ENCODE results near the gene AHCYL2. TPM values are rescaled to one million over a fixed set of nuclear protein-coding genes. Genes with fewer than 3 reads are reported as not detected.

Gene AHCYL2
- total RNA-seq, 1 donor from 2014 or later, result 19.9 TPM

DNA sequence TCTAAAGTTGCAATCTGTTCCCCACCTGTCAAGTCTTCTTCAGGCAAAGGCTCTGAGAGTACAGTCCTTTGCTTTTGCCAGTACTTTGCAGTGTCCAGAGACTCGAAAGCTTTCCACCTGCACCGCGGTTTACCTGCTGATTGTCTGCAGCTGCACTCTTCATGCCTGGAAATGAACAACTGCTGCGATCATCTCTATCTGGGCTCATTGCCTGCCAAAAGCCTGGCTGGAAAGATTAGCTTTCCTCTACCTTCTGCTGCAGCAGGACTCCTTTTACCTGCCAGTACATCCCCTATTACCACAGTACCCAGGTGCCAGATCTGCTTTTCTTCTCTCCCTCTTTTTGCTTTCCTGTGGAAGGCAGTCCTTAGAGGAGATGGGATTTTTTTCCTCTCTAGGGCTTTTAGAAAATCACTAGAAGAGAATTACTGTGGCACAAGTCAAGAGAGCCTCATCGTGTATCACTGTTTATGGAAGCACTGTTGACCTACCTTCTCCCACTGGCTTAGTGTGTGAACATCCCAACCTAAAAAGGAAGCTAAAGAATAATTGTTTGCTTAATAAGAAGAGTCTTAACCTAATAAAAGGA is 211.6 kb downstream of the AHCYL2 start:
- DNase-seq (ENCODE audit: low spot score), result no peak
- H3K27me3 Mint-ChIP-seq (ENCODE audit: unreplicated experiment), result peaks cover 5% of the 10 kb centered on the region
- TF ChIP-seq CTCF (IDR thresholded peaks at IDR 0.05; ENCODE audit: unreplicated experiment), result no peak
- no peaks in the 10 kb centered on the region for H3K9me3 Mint-ChIP-seq (ENCODE audit: unreplicated experiment)
- H3K36me3 Mint-ChIP-seq (ENCODE audit: low read depth, unreplicated experiment), result peaks cover 5% of the 10 kb centered on the region
- H3K4me3 Mint-ChIP-seq (ENCODE audit: unreplicated experiment), result no peak overlapping the region
- H3K27ac Mint-ChIP-seq (ENCODE audit: unreplicated experiment), result no peak overlapping the region
- peaks cover 20% of the 10 kb centered on the region for H3K4me1 Mint-ChIP-seq (ENCODE audit: unreplicated experiment)

- Mint-ChIP-seq H3K4me1 (ENCODE audit: unreplicated experiment) (peaks cover 20% of the 10 kb centered on the region), H3K36me3 (ENCODE audit: low read depth, unreplicated experiment) (peaks cover 5% of the 10 kb centered on the region), H3K9me3 (ENCODE audit: unreplicated experiment) (no peaks in the 10 kb centered on the region), H3K4me3 (ENCODE audit: unreplicated experiment) (no peak overlapping the region), H3K27ac (ENCODE audit: unreplicated experiment) (no peak overlapping the region), H3K27me3 (ENCODE audit: unreplicated experiment) (peaks cover 5% of the 10 kb centered on the region)
- DNase-seq (ENCODE audit: low spot score), result no peak
- TF ChIP-seq CTCF (IDR thresholded peaks at IDR 0.05; ENCODE audit: unreplicated experiment), result no peak
These were observed 212.4 kb downstream of the AHCYL2 start for GRCh38 chr7:129437190-129437589.

GRCh38 chr7:129438281-129438838 is 213.5 kb downstream of the AHCYL2 start:
- peaks cover 15% of the 10 kb centered on the region for H3K4me1 Mint-ChIP-seq (ENCODE audit: unreplicated experiment)
- no peak for TF ChIP-seq CTCF (IDR thresholded peaks at IDR 0.05; ENCODE audit: unreplicated experiment)
- no peak for DNase-seq (ENCODE audit: low spot score)
- H3K27me3 Mint-ChIP-seq (ENCODE audit: unreplicated experiment), result peaks cover 4% of the 10 kb centered on the region
- H3K9me3 Mint-ChIP-seq (ENCODE audit: unreplicated experiment), result no peaks in the 10 kb centered on the region
- no peaks in the 10 kb centered on the region for H3K36me3 Mint-ChIP-seq (ENCODE audit: low read depth, unreplicated experiment)
- no peak overlapping the region for H3K4me3 Mint-ChIP-seq (ENCODE audit: unreplicated experiment)
- no peak overlapping the region for H3K27ac Mint-ChIP-seq (ENCODE audit: unreplicated experiment)

- Mint-ChIP-seq H3K27ac (ENCODE audit: unreplicated experiment) (no peak overlapping the region), H3K9me3 (ENCODE audit: unreplicated experiment) (no peaks in the 10 kb centered on the region), H3K4me3 (ENCODE audit: unreplicated experiment) (no peak overlapping the region), H3K27me3 (ENCODE audit: unreplicated experiment) (peaks cover 2% of the 10 kb centered on the region), H3K36me3 (ENCODE audit: low read depth, unreplicated experiment) (no peaks in the 10 kb centered on the region), H3K4me1 (ENCODE audit: unreplicated experiment) (peaks cover 16% of the 10 kb centered on the region)
- DNase-seq (ENCODE audit: low spot score), result no peak
- TF ChIP-seq CTCF (IDR thresholded peaks at IDR 0.05; ENCODE audit: unreplicated experiment), result no peak
These were observed 214.2 kb downstream of the AHCYL2 start for GRCh38 chr7:129438839-129439651.

Data from endothelial cell (in vitro differentiated cells).